Measurements from ENCODE around the gene HOXA11. TPM values are rescaled to one million over a fixed set of nuclear protein-coding genes. Genes with fewer than 3 reads are reported as not detected.

Gene HOXA11
- total RNA-seq, 2 experiments from 2014 or later: not detected

DNA sequence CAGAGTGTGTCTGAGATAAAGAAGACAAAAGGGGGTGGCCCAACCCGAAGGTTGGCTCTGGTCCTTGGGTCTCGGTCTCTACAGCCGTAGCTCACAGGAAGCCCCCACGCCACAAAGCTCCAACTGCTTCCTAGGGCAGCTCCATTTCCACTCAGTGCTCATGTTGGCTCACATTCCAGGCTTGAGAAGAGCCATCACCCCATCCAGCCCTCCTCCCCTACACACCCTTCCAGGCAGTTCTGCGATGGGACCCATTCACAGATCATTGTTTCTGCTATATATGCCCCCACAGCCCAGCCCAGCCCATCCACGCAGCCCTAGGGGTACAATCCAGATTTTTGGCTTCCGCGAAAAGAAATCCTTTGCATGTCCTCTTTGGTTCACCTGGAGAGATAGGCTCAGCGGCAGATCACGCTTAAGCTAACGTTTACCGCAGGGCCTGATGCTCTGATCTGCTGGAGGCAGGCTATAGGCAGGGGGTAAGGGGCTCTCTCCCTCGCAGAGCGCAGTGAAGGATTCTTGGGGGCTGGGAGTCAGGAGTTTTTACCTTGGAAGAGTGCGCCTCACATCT, 6.2 kb upstream of the HOXA11 start:
- H3K4me3 ChIP-seq (ENCODE audit: low read depth, low read length, poor library complexity, severe bottlenecking): no peak overlapping the region
- ChIA-PET POLR2A (no interaction called here), CTCF (ENCODE audit: unreplicated experiment) (no interaction called here)
- TF ChIP-seq EZH2phosphoT487 (IDR thresholded peaks at IDR 0.05; ENCODE audit: borderline replicate concordance, low read depth, low read length): no peak
- TF ChIP-seq, protein P1, sequence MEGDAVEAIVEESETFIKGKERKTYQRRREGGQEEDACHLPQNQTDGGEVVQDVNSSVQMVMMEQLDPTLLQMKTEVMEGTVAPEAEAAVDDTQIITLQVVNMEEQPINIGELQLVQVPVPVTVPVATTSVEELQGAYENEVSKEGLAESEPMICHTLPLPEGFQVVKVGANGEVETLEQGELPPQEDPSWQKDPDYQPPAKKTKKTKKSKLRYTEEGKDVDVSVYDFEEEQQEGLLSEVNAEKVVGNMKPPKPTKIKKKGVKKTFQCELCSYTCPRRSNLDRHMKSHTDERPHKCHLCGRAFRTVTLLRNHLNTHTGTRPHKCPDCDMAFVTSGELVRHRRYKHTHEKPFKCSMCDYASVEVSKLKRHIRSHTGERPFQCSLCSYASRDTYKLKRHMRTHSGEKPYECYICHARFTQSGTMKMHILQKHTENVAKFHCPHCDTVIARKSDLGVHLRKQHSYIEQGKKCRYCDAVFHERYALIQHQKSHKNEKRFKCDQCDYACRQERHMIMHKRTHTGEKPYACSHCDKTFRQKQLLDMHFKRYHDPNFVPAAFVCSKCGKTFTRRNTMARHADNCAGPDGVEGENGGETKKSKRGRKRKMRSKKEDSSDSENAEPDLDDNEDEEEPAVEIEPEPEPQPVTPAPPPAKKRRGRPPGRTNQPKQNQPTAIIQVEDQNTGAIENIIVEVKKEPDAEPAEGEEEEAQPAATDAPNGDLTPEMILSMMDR (conservative IDR thresholded peaks at IDR 0.05; ENCODE audit: low read length): no peak
- H3K27ac ChIP-seq (ENCODE audit: low read depth, low read length, poor library complexity, severe bottlenecking): no peak overlapping the region
- H3K9me3 ChIP-seq (ENCODE audit: low read length): no peaks in the 10 kb centered on the region
- no peaks in the 10 kb centered on the region for H4K20me1 ChIP-seq (ENCODE audit: insufficient read depth, low read length)
- H3K4me1 ChIP-seq (ENCODE audit: insufficient read depth, low read length, poor library complexity, severe bottlenecking): no peaks in the 10 kb centered on the region
- H3K9me2 ChIP-seq (ENCODE audit: insufficient read depth, low read length): no peaks in the 10 kb centered on the region
- no peak overlapping the region for H2AFZ ChIP-seq (ENCODE audit: low read length)
- BruUV-seq (replicated peaks): no TSS peak
- H3K36me3 ChIP-seq (ENCODE audit: insufficient read depth, low read length): no peaks in the 10 kb centered on the region
- intact Hi-C loops (cut with micrococcal nuclease; ENCODE audit: unreplicated experiment): loop anchor here (10.0 kb wide), 2 partner anchors 474 to 834 kb away; partner anchors contain the start of gene HIBADH
- H3K4me2 ChIP-seq (ENCODE audit: low read length): no peak overlapping the region
- H3K79me2 ChIP-seq (ENCODE audit: insufficient read depth, low read depth, low read length): no peaks in the 10 kb centered on the region
- DNase-seq (ENCODE audit: low spot score): no peak

DNA sequence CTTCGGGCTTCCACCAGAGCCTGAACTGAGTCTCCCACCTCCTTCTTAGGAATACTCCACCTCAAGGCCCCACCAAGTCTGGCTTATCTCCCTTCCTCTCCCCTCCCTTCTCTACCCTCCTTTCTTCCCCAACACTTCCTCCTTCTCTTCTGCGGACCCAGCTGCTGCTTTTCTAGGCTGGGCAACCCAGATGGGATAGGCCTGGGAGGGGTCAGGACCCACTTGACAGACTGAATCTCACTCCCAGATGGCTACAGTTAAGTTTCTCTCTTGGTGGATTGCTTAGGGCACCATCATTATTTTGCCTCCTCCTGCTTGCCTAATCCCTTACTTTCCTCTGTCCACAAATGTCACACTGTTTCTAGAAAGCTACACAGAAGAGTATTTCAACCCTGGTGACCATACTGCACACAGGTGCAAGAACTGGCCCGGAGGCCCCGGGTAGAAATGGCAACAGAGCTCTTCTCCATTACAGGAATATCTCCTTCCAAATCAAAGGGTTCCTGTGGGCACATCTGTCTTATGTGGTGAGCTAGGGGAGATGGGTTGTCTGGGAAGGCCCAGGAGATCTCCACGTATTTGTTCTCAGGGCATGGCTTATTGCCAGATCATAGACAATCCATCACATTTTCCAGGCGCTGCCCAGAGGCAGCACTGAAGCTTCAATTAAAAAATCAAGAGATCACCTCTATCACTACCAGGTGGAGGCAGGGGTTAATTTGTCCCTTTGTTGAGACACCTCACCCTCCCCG, 5.1 kb upstream of the HOXA11 start:
- no TSS peak for BruUV-seq (replicated peaks)
- ChIA-PET POLR2A (no interaction called here), CTCF (ENCODE audit: unreplicated experiment) (no interaction called here)
- no peak for TF ChIP-seq EZH2phosphoT487 (IDR thresholded peaks at IDR 0.05; ENCODE audit: borderline replicate concordance, low read depth, low read length)
- TF ChIP-seq, protein P1 (conservative IDR thresholded peaks at IDR 0.05; ENCODE audit: low read length): no peak
- no peaks in the 10 kb centered on the region for H3K9me3 ChIP-seq (ENCODE audit: low read length)
- no peaks in the 10 kb centered on the region for H4K20me1 ChIP-seq (ENCODE audit: insufficient read depth, low read length)
- H3K27ac ChIP-seq (ENCODE audit: low read depth, low read length, poor library complexity, severe bottlenecking): no peak overlapping the region
- no peaks in the 10 kb centered on the region for H3K36me3 ChIP-seq (ENCODE audit: insufficient read depth, low read length)
- intact Hi-C loops (cut with micrococcal nuclease; ENCODE audit: unreplicated experiment): loop anchor here (10.0 kb wide), 2 partner anchors 475 to 835 kb away; partner anchors contain the start of gene HIBADH
- no peaks in the 10 kb centered on the region for H3K4me1 ChIP-seq (ENCODE audit: insufficient read depth, low read length, poor library complexity, severe bottlenecking)
- H3K79me2 ChIP-seq (ENCODE audit: insufficient read depth, low read depth, low read length): no peaks in the 10 kb centered on the region
- H3K4me3 ChIP-seq (ENCODE audit: low read depth, low read length, poor library complexity, severe bottlenecking): no peak overlapping the region
- H2AFZ ChIP-seq (ENCODE audit: low read length): no peak overlapping the region
- no peak for DNase-seq (ENCODE audit: low spot score)
- no peak overlapping the region for H3K4me2 ChIP-seq (ENCODE audit: low read length)
- H3K9me2 ChIP-seq (ENCODE audit: insufficient read depth, low read length): no peaks in the 10 kb centered on the region

Measured in OCI-LY7 (cell line).